Neural progenitor cell (in vitro differentiated cells): ENCODE data around the gene PLD2.

Source experiments
- CTCF ChIP-seq: fragments of 200-600 bp; sonication (generic); IDR thresholded peaks from 2 replicates; pipeline ENCODE4 v1.5.1; 2017; ENCODE audit warnings: antibody characterized with exemption, mild to moderate bottlenecking
- EZH2 ChIP-seq: fragments of 200-600 bp; sonication (generic); IDR thresholded peaks from 2 replicates; pipeline ENCODE4 v1.6.1; 2017; ENCODE audit warnings: antibody characterized with exemption, mild to moderate bottlenecking, moderate library complexity

DNA sequence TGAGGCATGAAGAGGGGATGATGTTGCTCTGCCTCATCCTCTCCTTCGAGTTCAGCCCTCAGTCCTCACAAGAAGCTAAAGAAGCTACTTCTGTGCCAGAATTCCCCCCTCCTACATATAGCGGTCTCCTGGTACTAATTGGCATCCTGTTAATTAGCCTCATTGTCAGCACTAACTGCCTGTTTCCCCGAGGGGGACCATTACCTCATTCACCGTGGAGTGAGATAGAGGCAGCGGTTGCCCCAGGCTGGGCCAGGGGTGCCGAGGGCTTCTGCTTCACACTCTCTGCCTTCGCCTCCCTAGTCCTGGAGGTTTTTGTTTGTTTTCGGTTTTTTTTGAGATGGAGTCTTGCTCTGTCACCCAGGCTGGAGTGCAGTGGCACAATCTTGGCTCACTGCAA, 20.4 kb downstream of the PLD2 start:
- TF ChIP-seq CTCF (no peak), EZH2 (no peak)
